GM23338 (cell line): ENCODE data around the gene RWDD3.

Experiments used
- CREB1 ChIP-seq: fragments of 250-450 bp; sonication (Bioruptor Pico); IDR thresholded peaks from 2 replicates; pipeline ENCODE4 v1.5.0; 2020; ENCODE audit warnings: low read depth, mild to moderate bottlenecking, moderate library complexity
- EZH2 ChIP-seq: fragments of 200-600 bp; sonication (generic); IDR thresholded peaks from one replicate; pipeline ENCODE4 v1.8.0; 2017; ENCODE audit warnings: antibody characterized with exemption, mild to moderate bottlenecking, low read depth; ENCODE audit not compliant: unreplicated experiment
- EZH2phosphoT487 ChIP-seq: fragments of 200-600 bp; sonication (generic); IDR thresholded peaks from one replicate; pipeline ENCODE4 v1.8.1; 2018; ENCODE audit warnings: antibody characterized with exemption; ENCODE audit not compliant: unreplicated experiment
- JUNB ChIP-seq: IDR thresholded peaks from one replicate; pipeline ENCODE4 v1.6.1; 2016; ENCODE audit warnings: antibody characterized with exemption; ENCODE audit not compliant: unreplicated experiment
- NANOG ChIP-seq: IDR thresholded peaks from 2 replicates; pipeline ENCODE4 v1.6.1; 2016; ENCODE audit warnings: antibody characterized with exemption, borderline replicate concordance
- POLR2AphosphoS5 ChIP-seq: IDR thresholded peaks from 2 replicates; pipeline ENCODE4 v1.6.1; 2016; ENCODE audit warnings: antibody characterized with exemption, low read depth
- STAT1 ChIP-seq: IDR thresholded peaks from one replicate; pipeline ENCODE4 v1.6.1; 2016; ENCODE audit warnings: antibody characterized with exemption; ENCODE audit not compliant: unreplicated experiment
- ZNF114 ChIP-seq: fragments of 250-450 bp; sonication (Bioruptor Pico); IDR thresholded peaks from 2 replicates; pipeline ENCODE4 v1.5.0; 2020; ENCODE audit warnings: mild to moderate bottlenecking, moderate library complexity
- ZNF331 ChIP-seq: fragments of 250-450 bp; sonication (Bioruptor Pico); IDR thresholded peaks from 2 replicates; pipeline ENCODE4 v1.5.0; 2020; ENCODE audit warnings: low read depth, mild to moderate bottlenecking, moderate library complexity
- TF ChIP-seq, protein P1 (sequence below), 2 experiments: fragments of 200-600 bp in 1 of 2; sonication (generic) in 1 of 2; conservative IDR thresholded peaks; 2 replicates each; pipeline versions ENCODE4 v1.5.1 to v1.6.1; 2016 to 2017; ENCODE audit warnings: antibody characterized with exemption in 2 of 2, low read depth in 2 of 2, mild to moderate bottlenecking in 2 of 2, moderate library complexity in 1 of 2
- TF ChIP-seq, protein P2 (sequence below): IDR thresholded peaks from one replicate; pipeline ENCODE4 v1.6.1; 2018; ENCODE audit warnings: antibody characterized with exemption; ENCODE audit not compliant: unreplicated experiment
- TF ChIP-seq, protein P3 (sequence below): IDR thresholded peaks from 2 replicates; pipeline ENCODE4 v1.6.1; 2016; ENCODE audit warnings: antibody characterized with exemption
- TF ChIP-seq, protein P4 (sequence below): fragments of 250-450 bp; sonication (Bioruptor Pico); IDR thresholded peaks from 2 replicates; pipeline ENCODE4 v1.5.0; 2020; ENCODE audit warnings: mild to moderate bottlenecking, moderate library complexity

DNA sequence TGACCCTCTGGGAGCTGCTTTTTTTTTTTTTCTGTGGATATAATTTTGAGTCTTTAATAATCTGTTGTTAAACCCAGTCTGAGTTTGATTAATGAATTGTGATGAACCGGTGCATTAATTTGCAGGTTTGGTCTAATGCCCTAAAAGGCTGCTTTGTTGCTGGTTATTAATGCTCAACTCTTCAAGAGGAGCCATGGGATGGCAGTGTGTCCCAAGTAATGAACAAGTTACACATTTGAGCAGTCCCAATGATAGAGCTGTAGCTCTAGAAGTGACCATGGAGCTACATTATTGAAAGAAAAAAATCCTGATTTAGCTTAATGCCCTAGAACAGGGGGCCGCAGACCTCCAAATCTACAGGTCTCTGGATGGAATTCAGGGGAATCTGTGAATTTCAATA lies 53.1 kb downstream of the RWDD3 start:
- TF ChIP-seq, protein P1, sequence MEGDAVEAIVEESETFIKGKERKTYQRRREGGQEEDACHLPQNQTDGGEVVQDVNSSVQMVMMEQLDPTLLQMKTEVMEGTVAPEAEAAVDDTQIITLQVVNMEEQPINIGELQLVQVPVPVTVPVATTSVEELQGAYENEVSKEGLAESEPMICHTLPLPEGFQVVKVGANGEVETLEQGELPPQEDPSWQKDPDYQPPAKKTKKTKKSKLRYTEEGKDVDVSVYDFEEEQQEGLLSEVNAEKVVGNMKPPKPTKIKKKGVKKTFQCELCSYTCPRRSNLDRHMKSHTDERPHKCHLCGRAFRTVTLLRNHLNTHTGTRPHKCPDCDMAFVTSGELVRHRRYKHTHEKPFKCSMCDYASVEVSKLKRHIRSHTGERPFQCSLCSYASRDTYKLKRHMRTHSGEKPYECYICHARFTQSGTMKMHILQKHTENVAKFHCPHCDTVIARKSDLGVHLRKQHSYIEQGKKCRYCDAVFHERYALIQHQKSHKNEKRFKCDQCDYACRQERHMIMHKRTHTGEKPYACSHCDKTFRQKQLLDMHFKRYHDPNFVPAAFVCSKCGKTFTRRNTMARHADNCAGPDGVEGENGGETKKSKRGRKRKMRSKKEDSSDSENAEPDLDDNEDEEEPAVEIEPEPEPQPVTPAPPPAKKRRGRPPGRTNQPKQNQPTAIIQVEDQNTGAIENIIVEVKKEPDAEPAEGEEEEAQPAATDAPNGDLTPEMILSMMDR (conservative IDR thresholded peaks at IDR 0.05; ENCODE audit: low read depth in 2 of 2), result peak; percentile 34 to 54
- TF ChIP-seq, protein P2, sequence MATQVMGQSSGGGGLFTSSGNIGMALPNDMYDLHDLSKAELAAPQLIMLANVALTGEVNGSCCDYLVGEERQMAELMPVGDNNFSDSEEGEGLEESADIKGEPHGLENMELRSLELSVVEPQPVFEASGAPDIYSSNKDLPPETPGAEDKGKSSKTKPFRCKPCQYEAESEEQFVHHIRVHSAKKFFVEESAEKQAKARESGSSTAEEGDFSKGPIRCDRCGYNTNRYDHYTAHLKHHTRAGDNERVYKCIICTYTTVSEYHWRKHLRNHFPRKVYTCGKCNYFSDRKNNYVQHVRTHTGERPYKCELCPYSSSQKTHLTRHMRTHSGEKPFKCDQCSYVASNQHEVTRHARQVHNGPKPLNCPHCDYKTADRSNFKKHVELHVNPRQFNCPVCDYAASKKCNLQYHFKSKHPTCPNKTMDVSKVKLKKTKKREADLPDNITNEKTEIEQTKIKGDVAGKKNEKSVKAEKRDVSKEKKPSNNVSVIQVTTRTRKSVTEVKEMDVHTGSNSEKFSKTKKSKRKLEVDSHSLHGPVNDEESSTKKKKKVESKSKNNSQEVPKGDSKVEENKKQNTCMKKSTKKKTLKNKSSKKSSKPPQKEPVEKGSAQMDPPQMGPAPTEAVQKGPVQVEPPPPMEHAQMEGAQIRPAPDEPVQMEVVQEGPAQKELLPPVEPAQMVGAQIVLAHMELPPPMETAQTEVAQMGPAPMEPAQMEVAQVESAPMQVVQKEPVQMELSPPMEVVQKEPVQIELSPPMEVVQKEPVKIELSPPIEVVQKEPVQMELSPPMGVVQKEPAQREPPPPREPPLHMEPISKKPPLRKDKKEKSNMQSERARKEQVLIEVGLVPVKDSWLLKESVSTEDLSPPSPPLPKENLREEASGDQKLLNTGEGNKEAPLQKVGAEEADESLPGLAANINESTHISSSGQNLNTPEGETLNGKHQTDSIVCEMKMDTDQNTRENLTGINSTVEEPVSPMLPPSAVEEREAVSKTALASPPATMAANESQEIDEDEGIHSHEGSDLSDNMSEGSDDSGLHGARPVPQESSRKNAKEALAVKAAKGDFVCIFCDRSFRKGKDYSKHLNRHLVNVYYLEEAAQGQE, result no peak
- no peak for TF ChIP-seq NANOG
- no peak for TF ChIP-seq CREB1
- no peak for TF ChIP-seq POLR2AphosphoS5
- TF ChIP-seq EZH2phosphoT487, result no peak
- no peak for TF ChIP-seq EZH2
- TF ChIP-seq ZNF114 (CRISPR knock-in tag), result no peak
- no peak for TF ChIP-seq JUNB
- TF ChIP-seq, protein P3, sequence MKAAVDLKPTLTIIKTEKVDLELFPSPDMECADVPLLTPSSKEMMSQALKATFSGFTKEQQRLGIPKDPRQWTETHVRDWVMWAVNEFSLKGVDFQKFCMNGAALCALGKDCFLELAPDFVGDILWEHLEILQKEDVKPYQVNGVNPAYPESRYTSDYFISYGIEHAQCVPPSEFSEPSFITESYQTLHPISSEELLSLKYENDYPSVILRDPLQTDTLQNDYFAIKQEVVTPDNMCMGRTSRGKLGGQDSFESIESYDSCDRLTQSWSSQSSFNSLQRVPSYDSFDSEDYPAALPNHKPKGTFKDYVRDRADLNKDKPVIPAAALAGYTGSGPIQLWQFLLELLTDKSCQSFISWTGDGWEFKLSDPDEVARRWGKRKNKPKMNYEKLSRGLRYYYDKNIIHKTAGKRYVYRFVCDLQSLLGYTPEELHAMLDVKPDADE, result no peak
- no peak for TF ChIP-seq STAT1
- no peak for TF ChIP-seq ZNF331
- TF ChIP-seq, protein P4, sequence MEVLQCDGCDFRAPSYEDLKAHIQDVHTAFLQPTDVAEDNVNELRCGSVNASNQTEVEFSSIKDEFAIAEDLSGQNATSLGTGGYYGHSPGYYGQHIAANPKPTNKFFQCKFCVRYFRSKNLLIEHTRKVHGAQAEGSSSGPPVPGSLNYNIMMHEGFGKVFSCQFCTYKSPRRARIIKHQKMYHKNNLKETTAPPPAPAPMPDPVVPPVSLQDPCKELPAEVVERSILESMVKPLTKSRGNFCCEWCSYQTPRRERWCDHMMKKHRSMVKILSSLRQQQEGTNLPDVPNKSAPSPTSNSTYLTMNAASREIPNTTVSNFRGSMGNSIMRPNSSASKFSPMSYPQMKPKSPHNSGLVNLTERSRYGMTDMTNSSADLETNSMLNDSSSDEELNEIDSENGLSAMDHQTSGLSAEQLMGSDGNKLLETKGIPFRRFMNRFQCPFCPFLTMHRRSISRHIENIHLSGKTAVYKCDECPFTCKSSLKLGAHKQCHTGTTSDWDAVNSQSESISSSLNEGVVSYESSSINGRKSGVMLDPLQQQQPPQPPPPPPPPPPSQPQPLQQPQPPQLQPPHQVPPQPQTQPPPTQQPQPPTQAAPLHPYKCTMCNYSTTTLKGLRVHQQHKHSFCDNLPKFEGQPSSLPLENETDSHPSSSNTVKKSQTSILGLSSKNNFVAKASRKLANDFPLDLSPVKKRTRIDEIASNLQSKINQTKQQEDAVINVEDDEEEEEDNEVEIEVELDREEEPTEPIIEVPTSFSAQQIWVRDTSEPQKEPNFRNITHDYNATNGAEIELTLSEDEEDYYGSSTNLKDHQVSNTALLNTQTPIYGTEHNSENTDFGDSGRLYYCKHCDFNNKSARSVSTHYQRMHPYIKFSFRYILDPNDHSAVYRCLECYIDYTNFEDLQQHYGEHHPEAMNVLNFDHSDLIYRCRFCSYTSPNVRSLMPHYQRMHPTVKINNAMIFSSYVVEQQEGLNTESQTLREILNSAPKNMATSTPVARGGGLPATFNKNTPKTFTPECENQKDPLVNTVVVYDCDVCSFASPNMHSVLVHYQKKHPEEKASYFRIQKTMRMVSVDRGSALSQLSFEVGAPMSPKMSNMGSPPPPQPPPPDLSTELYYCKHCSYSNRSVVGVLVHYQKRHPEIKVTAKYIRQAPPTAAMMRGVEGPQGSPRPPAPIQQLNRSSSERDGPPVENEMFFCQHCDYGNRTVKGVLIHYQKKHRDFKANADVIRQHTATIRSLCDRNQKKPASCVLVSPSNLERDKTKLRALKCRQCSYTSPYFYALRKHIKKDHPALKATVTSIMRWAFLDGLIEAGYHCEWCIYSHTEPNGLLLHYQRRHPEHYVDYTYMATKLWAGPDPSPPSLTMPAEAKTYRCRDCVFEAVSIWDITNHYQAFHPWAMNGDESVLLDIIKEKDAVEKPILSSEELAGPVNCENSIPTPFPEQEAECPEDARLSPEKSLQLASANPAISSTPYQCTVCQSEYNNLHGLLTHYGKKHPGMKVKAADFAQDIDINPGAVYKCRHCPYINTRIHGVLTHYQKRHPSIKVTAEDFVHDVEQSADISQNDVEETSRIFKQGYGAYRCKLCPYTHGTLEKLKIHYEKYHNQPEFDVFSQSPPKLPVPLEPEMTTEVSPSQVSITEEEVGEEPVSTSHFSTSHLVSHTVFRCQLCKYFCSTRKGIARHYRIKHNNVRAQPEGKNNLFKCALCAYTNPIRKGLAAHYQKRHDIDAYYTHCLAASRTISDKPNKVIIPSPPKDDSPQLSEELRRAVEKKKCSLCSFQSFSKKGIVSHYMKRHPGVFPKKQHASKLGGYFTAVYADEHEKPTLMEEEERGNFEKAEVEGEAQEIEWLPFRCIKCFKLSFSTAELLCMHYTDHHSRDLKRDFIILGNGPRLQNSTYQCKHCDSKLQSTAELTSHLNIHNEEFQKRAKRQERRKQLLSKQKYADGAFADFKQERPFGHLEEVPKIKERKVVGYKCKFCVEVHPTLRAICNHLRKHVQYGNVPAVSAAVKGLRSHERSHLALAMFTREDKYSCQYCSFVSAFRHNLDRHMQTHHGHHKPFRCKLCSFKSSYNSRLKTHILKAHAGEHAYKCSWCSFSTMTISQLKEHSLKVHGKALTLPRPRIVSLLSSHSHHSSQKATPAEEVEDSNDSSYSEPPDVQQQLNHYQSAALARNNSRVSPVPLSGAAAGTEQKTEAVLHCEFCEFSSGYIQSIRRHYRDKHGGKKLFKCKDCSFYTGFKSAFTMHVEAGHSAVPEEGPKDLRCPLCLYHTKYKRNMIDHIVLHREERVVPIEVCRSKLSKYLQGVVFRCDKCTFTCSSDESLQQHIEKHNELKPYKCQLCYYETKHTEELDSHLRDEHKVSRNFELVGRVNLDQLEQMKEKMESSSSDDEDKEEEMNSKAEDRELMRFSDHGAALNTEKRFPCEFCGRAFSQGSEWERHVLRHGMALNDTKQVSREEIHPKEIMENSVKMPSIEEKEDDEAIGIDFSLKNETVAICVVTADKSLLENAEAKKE (CRISPR knock-in tag), result no peak
